ENCODE data around the gene RNF4. TPM values are rescaled to one million over a fixed set of nuclear protein-coding genes. Genes with fewer than 3 reads are reported as not detected.

RNF4 gene
- total RNA-seq, 1 donor: 68.8 TPM

- Histone ChIP-seq H2AFZ (ENCODE audit: low read length) (no peak overlapping the region), H3K4me2 (ENCODE audit: insufficient read depth, low read length) (no peak overlapping the region), H3K36me3 (ENCODE audit: insufficient read depth, low read length) (peaks cover 19% of the 10 kb centered on the region), H3K4me3 (ENCODE audit: insufficient read depth, low read length) (no peak overlapping the region), H3K79me2 (ENCODE audit: insufficient read depth, low read length) (peaks cover 93% of the 10 kb centered on the region), H4K20me1 (ENCODE audit: insufficient read depth, low read length) (peaks cover 43% of the 10 kb centered on the region), H3K27ac (ENCODE audit: low read depth, low read length) (no peak overlapping the region), H3K9me3 (ENCODE audit: low read depth, low read length) (no peaks in the 10 kb centered on the region), H3K27me3 (ENCODE audit: insufficient read depth, low read length) (no peaks in the 10 kb centered on the region), H3K4me1 (ENCODE audit: insufficient read depth, low read length) (peaks cover 15% of the 10 kb centered on the region)
- peak; percentile 62 for DNase-seq (ENCODE audit: insufficient read length, low spot score, missing footprints)
- no peak for TF ChIP-seq CTCF (IDR thresholded peaks at IDR 0.05; ENCODE audit: extremely low read depth, low read depth, low read length)
Observed at GRCh38 chr4:2472187-2472586, 3.3 kb downstream of the RNF4 start.

GRCh38 chr4:2478229-2478628 lies 9.3 kb downstream of the RNF4 start:
- Histone ChIP-seq H4K20me1 (ENCODE audit: insufficient read depth, low read length) (peaks cover 73% of the 10 kb centered on the region), H3K9me3 (ENCODE audit: low read depth, low read length) (no peaks in the 10 kb centered on the region), H3K4me1 (ENCODE audit: insufficient read depth, low read length) (peaks cover 6% of the 10 kb centered on the region), H2AFZ (ENCODE audit: low read length) (no peak overlapping the region), H3K27me3 (ENCODE audit: insufficient read depth, low read length) (no peaks in the 10 kb centered on the region), H3K4me3 (ENCODE audit: insufficient read depth, low read length) (no peak overlapping the region), H3K4me2 (ENCODE audit: insufficient read depth, low read length) (no peak overlapping the region), H3K79me2 (ENCODE audit: insufficient read depth, low read length) (peaks cover 100% of the 10 kb centered on the region), H3K27ac (ENCODE audit: low read depth, low read length) (no peak overlapping the region), H3K36me3 (ENCODE audit: insufficient read depth, low read length) (peaks cover 2% of the 10 kb centered on the region)
- DNase-seq (ENCODE audit: insufficient read length, low spot score, missing footprints): no peak
- TF ChIP-seq CTCF (IDR thresholded peaks at IDR 0.05; ENCODE audit: extremely low read depth, low read depth, low read length): no peak

- H3K27ac ChIP-seq (ENCODE audit: low read depth, low read length): no peak overlapping the region
- no peak overlapping the region for H3K4me2 ChIP-seq (ENCODE audit: insufficient read depth, low read length)
- peaks cover 6% of the 10 kb centered on the region for H3K4me1 ChIP-seq (ENCODE audit: insufficient read depth, low read length)
- H3K27me3 ChIP-seq (ENCODE audit: insufficient read depth, low read length): no peaks in the 10 kb centered on the region
- no peaks in the 10 kb centered on the region for H3K9me3 ChIP-seq (ENCODE audit: low read depth, low read length)
- TF ChIP-seq CTCF (IDR thresholded peaks at IDR 0.05; ENCODE audit: extremely low read depth, low read depth, low read length): no peak
- peaks cover 86% of the 10 kb centered on the region for H4K20me1 ChIP-seq (ENCODE audit: insufficient read depth, low read length)
- no peaks in the 10 kb centered on the region for H3K36me3 ChIP-seq (ENCODE audit: insufficient read depth, low read length)
- H3K4me3 ChIP-seq (ENCODE audit: insufficient read depth, low read length): no peak overlapping the region
- no peak overlapping the region for H2AFZ ChIP-seq (ENCODE audit: low read length)
- no peak for DNase-seq (ENCODE audit: insufficient read length, low spot score, missing footprints)
- H3K79me2 ChIP-seq (ENCODE audit: insufficient read depth, low read length): peaks cover 100% of the 10 kb centered on the region
Observed at GRCh38 chr4:2480649-2481048, 11.7 kb downstream of the RNF4 start.

- H3K27me3 ChIP-seq (ENCODE audit: insufficient read depth, low read length): no peaks in the 10 kb centered on the region
- no peak for DNase-seq (ENCODE audit: insufficient read length, low spot score, missing footprints)
- H2AFZ ChIP-seq (ENCODE audit: low read length): no peak overlapping the region
- TF ChIP-seq CTCF (IDR thresholded peaks at IDR 0.05; ENCODE audit: extremely low read depth, low read depth, low read length): no peak
- H3K4me3 ChIP-seq (ENCODE audit: insufficient read depth, low read length): no peak overlapping the region
- H3K9me3 ChIP-seq (ENCODE audit: low read depth, low read length): no peaks in the 10 kb centered on the region
- peaks cover 90% of the 10 kb centered on the region for H4K20me1 ChIP-seq (ENCODE audit: insufficient read depth, low read length)
- H3K4me2 ChIP-seq (ENCODE audit: insufficient read depth, low read length): peak overlapping the region; percentile 1
- H3K4me1 ChIP-seq (ENCODE audit: insufficient read depth, low read length): peaks cover 6% of the 10 kb centered on the region
- peak overlapping the region; percentile 25 for H3K27ac ChIP-seq (ENCODE audit: low read depth, low read length)
- peaks cover 100% of the 10 kb centered on the region for H3K79me2 ChIP-seq (ENCODE audit: insufficient read depth, low read length)
- H3K36me3 ChIP-seq (ENCODE audit: insufficient read depth, low read length): no peaks in the 10 kb centered on the region
Observed at GRCh38 chr4:2482192-2482591, 13.3 kb downstream of the RNF4 start.
